GM18517 (cell line): ENCODE data around the gene MCHR2.
"Not testable (repeated sequence)": the region's sequence is repeated elsewhere in the genome, so short reads cannot be mapped to it uniquely, and the experiment has no call there.

ENCODE experiments used
- ATAC-seq: cut with Tn5 transposase; IDR thresholded peaks from one replicate; pipeline ENCODE4 v1.9.1; 2021; ENCODE audit warnings: mild to moderate bottlenecking, moderate library complexity; ENCODE audit not compliant: unreplicated experiment

The MCHR2 gene, protein sequence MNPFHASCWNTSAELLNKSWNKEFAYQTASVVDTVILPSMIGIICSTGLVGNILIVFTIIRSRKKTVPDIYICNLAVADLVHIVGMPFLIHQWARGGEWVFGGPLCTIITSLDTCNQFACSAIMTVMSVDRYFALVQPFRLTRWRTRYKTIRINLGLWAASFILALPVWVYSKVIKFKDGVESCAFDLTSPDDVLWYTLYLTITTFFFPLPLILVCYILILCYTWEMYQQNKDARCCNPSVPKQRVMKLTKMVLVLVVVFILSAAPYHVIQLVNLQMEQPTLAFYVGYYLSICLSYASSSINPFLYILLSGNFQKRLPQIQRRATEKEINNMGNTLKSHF

DNA sequence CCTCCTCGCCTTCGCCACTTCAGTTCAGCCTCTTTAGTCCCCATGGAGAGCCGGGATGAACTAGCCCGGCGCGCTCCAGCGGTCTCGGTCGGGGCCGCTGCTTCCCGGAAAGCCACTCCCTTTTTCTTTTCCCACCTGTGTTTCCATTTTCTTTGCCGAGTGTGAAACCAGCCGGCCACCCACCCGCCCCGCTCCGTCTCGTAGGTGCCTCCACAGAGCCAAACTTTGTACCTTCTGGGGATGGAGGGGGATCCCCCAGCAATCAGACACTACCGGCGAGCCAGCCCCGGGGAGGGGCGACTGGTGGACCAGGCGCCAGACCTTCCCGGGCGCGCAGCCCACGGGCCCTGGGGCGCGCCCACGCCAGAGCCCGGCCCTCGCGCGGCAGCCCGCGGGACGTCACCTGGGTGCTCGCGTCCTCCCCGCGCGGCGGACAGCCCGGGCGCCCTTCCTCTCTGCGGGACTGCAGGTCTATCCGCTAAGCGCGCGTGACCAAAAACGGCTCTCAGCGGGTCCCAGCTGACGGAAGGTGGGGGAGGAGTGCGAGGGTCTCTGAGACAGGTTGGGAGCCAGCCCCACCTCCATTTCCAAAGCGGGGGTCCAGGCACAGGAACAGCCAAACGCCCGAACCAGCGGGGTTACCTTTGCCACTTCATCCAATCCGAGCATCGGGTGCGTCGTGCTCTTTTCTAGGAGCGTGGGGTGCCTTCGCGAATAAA lies at the start of gene MCHR2:
MCHR2 (minus strand) TSS at position 691 of the 719 bp plus-strand sequence. CDS start 38,076 bp downstream, outside the sequence.
- no peak for ATAC-seq

DNA sequence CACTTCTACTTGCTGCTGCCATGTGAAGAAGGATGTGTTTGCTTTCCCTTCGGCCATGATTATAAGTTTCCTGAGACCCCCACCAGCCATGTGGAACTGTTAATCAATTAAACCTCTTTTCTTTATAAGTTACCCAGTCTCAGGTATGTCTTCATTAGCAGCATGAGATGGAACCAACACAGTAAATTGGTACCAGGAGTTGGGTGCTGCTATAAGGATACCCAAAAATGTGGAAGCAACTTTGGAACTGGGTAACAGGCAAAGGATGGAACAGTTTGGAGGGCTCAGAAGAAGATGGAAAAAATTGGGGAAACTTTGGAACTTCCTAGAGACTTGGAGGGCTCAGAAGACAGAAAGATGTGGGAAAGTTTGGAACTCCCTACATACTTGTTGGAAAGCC lies 44.5 kb upstream of the MCHR2 start:
- ATAC-seq: not testable (repeated sequence)

DNA sequence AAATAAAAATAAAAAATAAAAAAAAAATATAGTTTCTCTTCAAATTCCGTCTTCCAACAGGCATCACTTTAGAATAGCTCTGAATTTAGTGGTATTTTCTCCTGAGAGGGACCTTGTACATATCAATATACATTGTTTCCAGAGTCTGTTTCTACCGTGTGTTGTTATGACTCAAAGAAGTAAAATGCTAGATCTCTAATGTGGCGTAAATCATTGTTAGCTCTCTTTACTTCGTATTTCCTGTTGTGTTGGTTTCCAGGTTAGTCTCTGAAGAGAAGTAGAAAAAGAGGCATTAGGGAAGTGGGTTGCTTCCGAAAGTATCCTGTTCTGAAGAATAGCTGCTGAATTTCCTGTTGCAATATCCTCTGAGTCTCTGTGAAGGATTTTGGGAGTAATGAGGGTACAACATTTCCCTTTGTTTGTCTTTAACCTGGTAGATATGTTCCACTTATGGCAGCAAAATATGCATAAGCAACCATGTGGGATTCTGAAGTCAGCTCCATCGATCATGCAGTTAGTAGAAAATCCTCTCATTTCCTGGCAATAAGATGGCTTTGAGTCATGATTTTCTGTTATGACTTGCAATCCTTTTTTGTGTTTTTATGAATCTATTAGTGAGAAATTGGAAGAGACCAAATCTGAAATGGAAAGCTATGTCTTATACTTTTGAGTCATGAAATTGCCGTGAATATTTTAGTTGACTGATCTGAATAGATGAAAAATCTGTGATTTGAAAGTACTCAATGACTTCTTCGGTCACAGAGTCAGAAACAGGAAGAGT lies 42.0 kb upstream of the MCHR2 start:
- peak; percentile 52 for ATAC-seq

DNA sequence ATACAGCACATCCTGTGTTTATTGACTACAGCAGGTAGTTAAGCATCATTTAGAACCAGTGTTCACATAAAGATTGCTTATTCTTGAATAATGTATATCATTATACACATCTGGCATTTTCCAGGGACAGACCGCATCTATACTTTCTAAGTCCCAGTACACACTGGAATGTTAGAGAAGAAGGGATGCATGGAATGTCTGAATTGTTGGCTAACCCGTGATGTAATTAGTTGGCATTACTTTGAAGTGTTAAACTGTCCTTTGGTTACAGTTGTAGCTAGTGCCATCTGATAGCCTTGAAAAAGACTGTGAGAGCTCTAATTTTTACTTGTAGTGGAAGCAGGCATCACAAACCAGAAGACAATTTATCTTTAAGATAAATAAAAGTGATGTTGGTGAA lies 29.8 kb upstream of the MCHR2 start:
- ATAC-seq: no peak

DNA sequence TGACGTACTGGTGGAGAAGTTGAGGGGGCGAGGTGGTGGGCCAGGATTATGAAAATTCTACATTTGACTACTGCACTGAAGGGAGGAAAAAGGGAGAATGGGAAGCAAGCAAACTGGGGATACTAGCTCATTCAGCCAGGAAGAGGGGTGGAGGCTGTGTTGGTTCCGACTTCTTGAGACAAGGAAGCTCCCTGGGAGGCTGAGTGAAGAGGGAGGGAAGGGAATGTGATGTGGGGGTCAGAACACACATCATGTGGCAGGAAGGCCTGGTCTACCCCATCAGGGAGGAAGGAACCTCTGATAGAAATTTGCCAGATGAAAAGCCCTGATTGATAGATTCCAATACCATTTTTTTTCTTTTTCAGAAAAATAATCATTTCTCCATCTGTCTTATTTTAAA lies 28.8 kb upstream of the MCHR2 start:
- no peak for ATAC-seq

DNA sequence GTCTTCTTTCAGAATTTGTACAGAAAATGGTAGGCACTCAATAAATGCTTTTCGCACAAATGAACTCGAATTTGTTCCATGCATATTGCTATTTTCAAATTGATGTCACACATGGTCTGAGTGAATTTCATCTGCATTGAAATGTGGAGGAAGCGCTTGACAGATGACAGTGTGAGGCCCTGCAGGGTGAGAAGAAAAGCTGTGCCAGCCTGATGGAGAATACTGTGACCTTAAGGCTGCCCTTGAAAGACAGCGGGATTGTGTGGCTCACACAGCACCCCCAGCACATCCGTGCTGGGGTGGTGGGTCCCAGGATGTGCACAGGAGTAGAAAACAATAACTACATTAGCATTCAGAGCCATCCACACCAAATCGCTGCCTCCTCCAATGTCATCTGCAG lies 14.8 kb upstream of the MCHR2 start:
- no peak for ATAC-seq

DNA sequence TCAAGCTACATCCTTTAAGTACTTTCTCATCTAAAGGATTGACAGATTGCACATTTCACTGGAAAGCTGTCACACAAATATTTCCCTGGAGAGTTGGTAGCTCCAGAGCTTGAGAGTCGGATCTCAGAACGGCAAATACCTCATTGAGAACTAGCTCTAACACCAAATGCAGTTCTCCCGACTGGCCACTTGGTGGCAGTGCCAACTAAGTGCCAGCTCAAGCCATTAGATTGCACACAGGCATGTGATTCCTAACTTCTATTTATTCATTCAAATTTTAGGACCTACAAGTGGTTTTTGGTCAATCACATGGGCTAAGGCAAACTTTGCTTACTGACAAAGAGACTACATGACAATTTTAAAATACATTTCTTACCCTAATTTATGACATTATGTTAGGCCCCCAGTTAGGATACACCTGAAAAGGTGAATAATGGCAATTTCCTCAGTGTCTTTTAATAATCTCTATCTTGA lies 7.9 kb upstream of the MCHR2 start:
- ATAC-seq: no peak

DNA sequence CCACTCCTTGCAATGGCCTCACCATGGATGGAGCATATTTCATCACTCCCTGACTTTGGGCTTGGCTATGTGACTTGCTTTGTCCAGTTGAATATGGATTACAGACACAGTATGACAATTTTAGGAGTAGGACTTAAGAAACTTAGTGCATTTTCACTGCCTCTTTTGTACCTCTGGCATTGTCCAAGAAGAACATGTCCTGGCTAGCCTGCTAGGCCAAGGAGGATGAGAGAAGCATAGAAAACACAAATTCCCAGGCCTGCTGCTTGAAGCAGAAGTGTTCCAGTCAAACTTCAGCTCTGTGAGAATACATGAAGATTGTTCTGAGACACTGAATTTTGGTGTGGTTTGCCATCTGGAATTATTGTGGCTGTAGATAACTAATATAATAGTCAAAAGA lies 3.1 kb upstream of the MCHR2 start:
- ATAC-seq: no peak

DNA sequence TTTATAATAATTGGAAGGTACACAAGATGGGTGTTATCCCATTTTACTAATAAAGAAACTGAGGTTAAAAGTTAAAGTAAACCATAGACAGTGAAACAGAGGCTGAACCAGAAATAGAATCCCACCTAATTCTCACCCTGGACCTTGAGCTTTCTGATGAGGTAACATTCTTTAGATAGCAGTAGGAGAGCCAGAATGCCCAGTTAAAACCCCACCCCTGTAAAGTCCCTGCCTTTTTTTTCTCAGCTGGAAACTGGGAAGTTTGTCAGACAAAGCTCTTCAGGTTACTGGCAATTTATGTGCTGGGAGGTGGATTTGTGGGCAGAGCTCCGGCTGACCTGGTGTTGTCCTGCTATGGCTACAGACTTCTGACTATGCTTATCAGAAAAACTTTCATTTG lies 1.9 kb upstream of the MCHR2 start:
- no peak for ATAC-seq

DNA sequence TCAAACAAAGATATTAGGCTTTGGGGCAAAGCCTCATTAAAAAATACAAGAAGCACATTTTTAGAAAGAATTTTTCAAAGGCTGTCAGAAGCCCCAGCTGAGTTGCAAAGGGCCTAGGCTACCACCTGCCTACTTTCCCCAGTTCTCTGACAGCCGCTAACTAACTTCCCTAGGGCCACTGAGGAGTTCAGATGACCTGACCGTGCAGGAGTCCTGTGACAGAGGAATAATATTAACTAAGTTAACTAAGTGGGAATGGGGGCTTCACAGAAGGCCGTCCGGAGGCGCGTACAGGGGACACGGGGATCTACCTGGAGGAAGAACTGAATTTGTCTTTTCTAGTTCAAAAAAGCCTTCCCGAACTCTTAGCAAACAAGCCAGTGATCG lies 884 bp downstream of the MCHR2 start:
- ATAC-seq: no peak

DNA sequence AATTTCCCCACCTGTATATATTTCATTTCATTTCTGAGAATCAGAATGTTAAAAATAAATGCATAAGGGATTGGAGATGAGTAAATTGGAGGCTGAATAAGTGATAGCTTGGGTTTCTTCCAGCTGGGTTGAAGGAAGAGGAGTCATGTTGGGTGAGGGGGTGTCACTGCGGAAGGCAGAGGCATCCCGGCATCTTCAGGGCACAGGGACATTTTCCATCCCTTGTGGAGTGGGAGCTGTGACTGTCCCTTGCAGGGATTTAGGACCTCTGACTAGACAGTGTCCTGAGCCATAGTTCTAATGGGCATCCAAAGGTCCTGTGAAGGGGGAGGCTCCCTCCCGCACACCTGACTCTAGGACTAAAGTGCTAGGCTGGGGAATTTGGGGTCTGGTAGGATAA lies 2.1 kb downstream of the MCHR2 start:
- ATAC-seq: no peak

DNA sequence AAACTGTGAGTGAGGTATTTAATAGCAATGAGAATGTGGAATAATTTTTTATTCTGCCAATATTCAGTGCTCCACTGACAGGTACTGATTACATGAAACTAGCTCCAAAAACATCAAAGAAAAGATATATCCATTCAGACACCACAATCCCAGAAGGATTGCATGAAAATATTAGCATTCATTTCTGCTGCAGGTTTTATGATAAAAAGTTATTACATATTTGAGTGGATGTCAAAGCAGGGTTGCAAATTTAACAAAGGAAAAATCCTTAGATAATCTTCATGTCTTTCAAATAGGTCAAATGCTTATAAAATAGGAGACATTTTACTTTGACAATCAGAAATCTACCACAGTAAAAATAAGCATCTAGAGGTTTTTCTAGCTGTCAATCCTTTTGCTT lies 13.3 kb downstream of the MCHR2 start:
- ATAC-seq: no peak

DNA sequence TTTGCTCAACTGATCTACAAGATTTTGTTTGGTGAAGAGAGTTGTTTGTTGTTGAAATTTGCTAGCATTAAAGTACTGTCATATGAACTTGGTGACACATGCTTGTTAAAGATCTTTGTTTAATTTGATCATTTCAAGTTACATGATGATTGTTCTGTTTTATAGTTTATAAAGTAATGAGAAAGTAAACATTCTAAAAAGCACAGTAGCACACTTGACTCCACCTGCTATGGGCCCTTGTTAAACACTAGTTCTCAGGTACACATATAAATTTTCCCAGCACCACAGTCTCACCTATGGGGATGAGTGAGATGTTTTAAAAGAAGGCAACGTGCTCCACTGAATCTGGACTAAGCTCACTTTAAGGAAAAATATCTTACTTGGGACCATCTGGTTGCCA lies 14.1 kb downstream of the MCHR2 start:
- ATAC-seq: no peak

DNA sequence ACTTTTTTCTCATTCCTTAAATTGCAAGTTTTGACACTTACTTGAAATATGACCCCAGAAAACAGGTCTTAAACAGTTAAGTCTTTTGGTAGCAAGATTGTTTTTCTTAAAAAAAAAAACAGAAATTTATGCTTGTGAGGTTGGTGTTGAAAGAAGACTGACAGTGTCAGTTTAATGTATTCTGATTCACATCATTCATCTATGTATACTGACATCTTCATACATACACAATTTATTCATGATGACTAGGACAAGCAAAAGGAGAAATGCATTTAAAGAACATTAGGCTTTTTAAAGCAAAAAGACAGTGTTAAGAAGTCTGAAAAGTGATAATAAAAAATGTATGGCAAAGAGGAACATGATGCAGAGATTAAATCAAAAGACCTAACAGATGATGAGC lies 27.0 kb downstream of the MCHR2 start:
- ATAC-seq: no peak

DNA sequence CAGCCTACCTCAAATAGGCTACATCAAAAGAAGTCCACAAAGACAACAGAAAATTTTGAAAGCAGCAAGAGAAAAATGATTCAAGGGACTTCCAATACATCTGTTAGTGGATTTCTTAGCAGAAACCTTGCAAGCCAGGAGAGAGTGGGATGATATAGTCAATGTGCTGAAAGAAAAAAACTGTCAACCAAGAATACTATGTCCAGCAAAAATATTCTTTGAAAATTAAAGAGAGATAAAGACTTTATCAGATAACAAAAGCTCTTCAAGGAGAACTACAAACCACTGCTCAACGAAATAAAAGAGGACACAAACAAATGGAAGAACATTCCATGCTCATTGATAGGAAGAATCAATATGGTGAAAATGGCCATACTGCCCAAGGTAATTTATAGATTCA lies 34.0 kb downstream of the MCHR2 start:
- no peak for ATAC-seq

DNA sequence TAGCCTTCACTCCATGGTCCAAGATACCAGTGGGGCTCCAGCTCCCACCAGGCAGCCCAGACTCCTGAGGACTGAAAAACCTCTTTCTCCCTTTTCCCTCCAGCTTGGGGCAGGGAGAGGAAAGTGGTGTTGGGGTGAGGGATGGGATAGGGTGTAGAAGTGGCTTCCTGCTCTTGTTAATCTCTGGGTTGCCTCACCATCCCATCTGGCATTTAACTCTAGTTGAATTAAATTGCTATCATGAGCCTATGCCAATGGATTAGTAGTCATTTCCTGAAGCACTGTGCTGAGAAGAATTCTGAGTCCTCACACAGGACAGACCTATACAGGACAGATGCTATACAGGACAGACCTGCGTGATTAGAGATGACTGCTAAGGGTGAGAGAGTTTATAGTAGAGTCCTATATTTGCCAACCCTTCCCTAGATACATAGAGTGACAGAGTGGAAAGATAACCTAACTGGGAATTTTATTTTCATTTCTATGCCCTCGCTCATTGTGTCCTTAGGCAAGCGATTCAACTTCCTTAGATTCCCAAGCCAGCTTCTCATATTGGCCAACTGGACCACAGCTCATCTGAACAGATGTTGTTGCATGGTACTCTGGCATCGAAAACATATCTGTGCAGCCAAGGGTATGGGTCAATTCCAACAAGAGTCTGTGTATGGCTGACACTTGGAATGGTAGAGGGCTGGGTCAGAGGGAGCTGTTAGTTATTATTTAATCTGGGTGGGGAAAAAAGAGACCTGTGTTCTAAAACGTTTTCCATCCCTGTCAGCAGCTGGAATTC lies 42.8 kb downstream of the MCHR2 start:
- no peak for ATAC-seq

DNA sequence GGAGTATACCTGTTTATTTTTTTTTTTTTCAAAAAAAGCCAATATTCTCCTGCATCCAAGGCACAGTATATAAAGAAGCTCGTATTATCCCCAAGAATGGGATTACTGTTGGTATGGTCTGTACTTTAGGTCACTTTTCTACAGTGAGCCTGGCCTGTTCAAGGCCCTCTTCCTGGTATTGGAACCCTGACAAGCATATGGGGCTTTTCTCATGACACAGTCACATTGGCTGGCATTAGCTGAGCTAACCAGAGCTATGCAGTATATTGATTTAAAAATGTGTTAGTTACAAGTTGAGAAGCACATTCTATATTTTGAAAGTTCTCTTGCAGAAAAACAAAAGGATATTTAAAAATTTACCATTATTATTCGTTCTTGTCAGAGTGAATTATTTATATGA lies 48.0 kb downstream of the MCHR2 start:
- no peak for ATAC-seq

DNA sequence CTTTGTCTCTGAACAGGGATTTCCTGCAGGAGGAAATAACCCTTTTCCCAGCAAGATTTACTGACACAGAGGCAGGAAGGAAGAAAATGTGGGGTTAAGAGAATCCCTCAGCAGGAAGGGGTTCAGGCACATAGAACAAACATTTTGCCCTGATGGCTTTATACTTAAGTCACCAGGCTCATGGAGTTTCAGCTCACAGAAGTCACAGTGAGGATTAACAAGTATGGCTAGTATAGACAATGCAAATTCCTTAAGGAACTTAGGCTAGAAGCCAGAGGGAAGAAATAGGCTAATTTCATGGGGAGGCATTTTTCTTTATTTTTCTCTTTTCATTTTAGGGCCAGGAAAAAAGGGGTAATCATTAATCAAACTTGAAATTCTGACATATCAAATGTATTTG lies 50.2 kb downstream of the MCHR2 start:
- ATAC-seq: no peak

DNA sequence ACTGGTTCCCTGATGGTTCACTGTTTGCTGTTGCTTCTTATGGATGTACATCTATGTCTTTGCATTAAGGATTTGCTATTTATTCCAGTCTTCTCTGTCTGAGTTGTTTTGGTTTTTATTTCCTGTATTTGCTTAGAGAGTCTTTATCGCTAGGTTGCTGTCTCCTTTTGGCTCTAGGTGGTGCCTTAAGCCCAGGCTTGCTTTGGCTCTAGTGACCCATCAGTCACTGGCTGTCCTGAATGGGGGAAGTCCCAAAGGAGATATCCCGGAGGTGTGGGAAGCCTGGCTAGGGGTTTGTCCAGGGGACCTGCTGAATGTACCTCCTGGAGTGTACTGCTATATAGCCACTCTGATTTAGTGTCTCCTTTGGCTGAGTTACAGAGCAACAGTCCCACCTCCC lies 53.4 kb downstream of the MCHR2 start:
- no peak for ATAC-seq

DNA sequence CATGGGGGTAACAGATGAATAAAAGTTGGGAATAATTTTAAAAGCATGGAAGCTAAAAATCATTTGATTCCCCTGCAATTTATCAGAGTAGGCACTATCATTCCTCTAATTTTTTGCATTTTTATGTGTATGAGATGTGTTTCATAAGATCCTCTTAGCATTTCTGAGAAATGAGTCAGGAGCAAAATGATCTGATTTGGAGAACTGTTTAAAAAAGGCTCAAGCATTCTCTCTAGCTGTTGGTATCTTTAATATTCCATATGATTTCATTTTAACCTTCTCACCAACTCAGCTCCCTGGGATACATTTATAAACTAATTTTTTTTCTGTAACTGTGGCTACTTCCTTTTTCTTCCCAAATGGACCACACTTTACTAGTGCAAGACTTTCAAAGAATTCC lies 60.9 kb downstream of the MCHR2 start:
- ATAC-seq: no peak

DNA sequence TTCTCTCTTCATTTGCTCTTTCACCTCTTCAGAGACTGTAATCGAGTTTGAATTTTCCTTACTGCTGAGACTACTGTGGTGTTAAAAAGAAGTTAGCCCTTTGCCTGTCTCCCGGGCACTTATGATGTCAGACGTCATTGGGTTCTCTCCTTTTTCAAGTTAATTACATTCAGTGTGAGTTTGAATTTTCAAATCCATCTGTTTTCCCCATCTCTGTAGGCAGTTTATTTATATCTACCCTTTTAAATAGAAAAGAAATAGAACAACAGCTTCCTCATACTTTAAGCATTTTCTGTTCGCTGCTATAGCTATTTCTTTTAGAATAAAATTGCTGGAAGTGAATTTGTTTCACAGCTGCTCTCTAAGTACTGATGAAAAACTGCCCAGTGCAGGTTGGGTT lies 81.4 kb downstream of the MCHR2 start:
- no peak for ATAC-seq
